ENCODE measurements around the gene CCDC106.

The CCDC106 gene

GRCh38 chr19:55647732-55648584, at the start of gene CCDC106:
CCDC106 (plus strand) TSS chr19:55648212; CDS start chr19:55649047, 835 bp downstream.
- peak within 1 kb of the TSS; percentile 96 for H3K27ac ChIP-seq
- no peak for TF ChIP-seq CTCF (conservative IDR thresholded peaks at IDR 0.05)

GRCh38 chr19:55598719-55599467, 49.1 kb upstream of the CCDC106 start:
- no peak for TF ChIP-seq CTCF (conservative IDR thresholded peaks at IDR 0.05)
- H3K27ac ChIP-seq, result peak overlapping the region; percentile 99

GRCh38 chr19:55599468-55599841, 48.6 kb upstream of the CCDC106 start, which contains the start of gene FIZ1:
FIZ1 (minus strand) TSS chr19:55599517; CDS start chr19:55597865, 1,652 bp downstream.
- peak within 1 kb of the TSS; percentile 99 for H3K27ac ChIP-seq
- TF ChIP-seq CTCF (conservative IDR thresholded peaks at IDR 0.05), result no peak

- H3K27ac ChIP-seq, result peak within 1 kb of the TSS; percentile 99
- no peak for TF ChIP-seq CTCF (conservative IDR thresholded peaks at IDR 0.05)
These were observed 48.0 kb upstream of the CCDC106 start, which contains the start of gene ZNF524 for GRCh38 chr19:55599842-55600661. ZNF524 (plus strand) TSS chr19:55600288; CDS start chr19:55602113, 1,825 bp downstream.

- TF ChIP-seq CTCF (conservative IDR thresholded peaks at IDR 0.05), result no peak
- peak overlapping the region; percentile 99 for H3K27ac ChIP-seq
These were observed 47.4 kb upstream of the CCDC106 start for GRCh38 chr19:55600662-55601028.

- peak overlapping the region; percentile 99 for H3K27ac ChIP-seq
- no peak for TF ChIP-seq CTCF (conservative IDR thresholded peaks at IDR 0.05)
These were observed 46.9 kb upstream of the CCDC106 start for GRCh38 chr19:55601084-55601483.
